Measurements from ENCODE around the gene CABP4. TPM values are rescaled to one million over a fixed set of nuclear protein-coding genes. Genes with fewer than 3 reads are reported as not detected.

Gene CABP4
- total RNA-seq, 2 experiments from 2014 or later, result 2.8 to 3.0 TPM

- H3K4me3 Mint-ChIP-seq, result no peak overlapping the region
- POLR2A ChIA-PET, result no interaction called here
- no peaks in the 10 kb centered on the region for H3K9me3 Mint-ChIP-seq
- DNase-seq (no peak), ATAC-seq (ENCODE audit: low read depth) (no peak)
- H3K27ac Mint-ChIP-seq, result no peak overlapping the region
- no peaks in the 10 kb centered on the region for H3K27me3 Mint-ChIP-seq
- peaks cover 19% of the 10 kb centered on the region for H3K36me3 Mint-ChIP-seq
- peaks cover 10% of the 10 kb centered on the region for H3K4me1 Mint-ChIP-seq
Observed at GRCh38 chr11:67497656-67498291, 42.6 kb downstream of the CABP4 start.

- Mint-ChIP-seq H3K27ac (no peak overlapping the region), H3K27me3 (no peaks in the 10 kb centered on the region), H3K36me3 (peaks cover 22% of the 10 kb centered on the region), H3K4me1 (peaks cover 16% of the 10 kb centered on the region), H3K4me3 (no peak overlapping the region), H3K9me3 (no peaks in the 10 kb centered on the region)
- POLR2A ChIA-PET, result interaction anchor here (0.6 kb wide), 1 partner anchor 90 kb away, joined by 3 read pairs; no protein-coding TSS in a partner anchor
- DNase-seq (no peak), ATAC-seq (ENCODE audit: low read depth) (no peak)
Observed at GRCh38 chr11:67498544-67498972, 43.4 kb downstream of the CABP4 start.

DNA sequence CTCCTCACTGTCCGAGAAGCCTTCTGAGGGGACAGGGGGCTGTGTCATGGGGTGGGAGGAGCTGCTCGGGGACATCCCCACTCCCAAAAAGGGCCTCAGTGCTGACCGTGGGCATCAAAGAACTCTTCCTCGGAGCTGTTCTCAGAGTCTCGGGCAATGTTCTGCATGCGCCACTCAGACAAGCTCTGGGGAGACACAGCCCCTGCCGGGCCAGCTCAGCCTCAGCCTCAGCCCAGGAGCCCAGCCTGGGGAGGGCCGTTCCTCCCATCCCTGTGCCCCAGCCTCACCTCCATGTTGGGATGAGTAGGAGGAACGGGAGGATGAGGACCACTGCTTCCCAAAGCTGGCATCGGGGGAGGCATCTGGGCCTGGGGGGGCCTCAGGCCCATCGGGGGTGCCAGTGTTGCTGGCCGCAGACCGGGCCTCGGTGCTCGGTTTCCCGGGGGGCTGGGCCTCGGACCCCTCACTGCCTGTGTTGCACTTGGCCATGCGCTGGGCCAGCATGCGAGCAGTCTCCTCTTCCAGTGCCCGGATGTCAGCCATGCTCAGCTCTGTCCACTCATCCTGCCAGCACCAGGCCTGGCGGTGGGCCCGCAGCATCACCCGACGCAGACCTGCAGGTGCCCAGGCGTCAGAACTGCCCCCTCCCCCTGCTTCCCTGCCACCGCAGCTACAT is 44.8 kb downstream of the CABP4 start:
- Mint-ChIP-seq H3K9me3 (no peaks in the 10 kb centered on the region), H3K4me3 (no peak overlapping the region), H3K27ac (no peak overlapping the region), H3K4me1 (peaks cover 17% of the 10 kb centered on the region), H3K27me3 (no peaks in the 10 kb centered on the region), H3K36me3 (peaks cover 22% of the 10 kb centered on the region)
- ATAC-seq (ENCODE audit: low read depth), result no peak
- DNase-seq, result no peak
- POLR2A ChIA-PET, result interaction anchor here (0.7 to 1.4 kb wide), 2 partner anchors 13 to 64 kb away, joined by 3 to 5 read pairs; no protein-coding TSS in a partner anchor

- H3K27ac Mint-ChIP-seq, result no peak overlapping the region
- DNase-seq (no peak), ATAC-seq (ENCODE audit: low read depth) (no peak)
- H3K27me3 Mint-ChIP-seq, result no peaks in the 10 kb centered on the region
- no peak overlapping the region for H3K4me3 Mint-ChIP-seq
- H3K9me3 Mint-ChIP-seq, result no peaks in the 10 kb centered on the region
- H3K4me1 Mint-ChIP-seq, result peaks cover 18% of the 10 kb centered on the region
- POLR2A ChIA-PET, result interaction anchor here (0.7 to 1.4 kb wide), 2 partner anchors 14 to 64 kb away, joined by 3 to 5 read pairs; no protein-coding TSS in a partner anchor
- H3K36me3 Mint-ChIP-seq, result peaks cover 22% of the 10 kb centered on the region
Observed at GRCh38 chr11:67500484-67500821, 45.3 kb downstream of the CABP4 start.

GRCh38 chr11:67500831-67501715 is 45.9 kb downstream of the CABP4 start:
- POLR2A ChIA-PET, result interaction anchor here (1.4 to 4.7 kb wide), 2 partner anchors 16 to 65 kb away, joined by 5 to 35 read pairs; partner anchors contain the start of gene AIP
- Mint-ChIP-seq H3K27ac (no peak overlapping the region), H3K36me3 (peaks cover 21% of the 10 kb centered on the region), H3K9me3 (no peaks in the 10 kb centered on the region), H3K27me3 (no peaks in the 10 kb centered on the region), H3K4me1 (peaks cover 21% of the 10 kb centered on the region), H3K4me3 (no peak overlapping the region)
- DNase-seq (no peak), ATAC-seq (ENCODE audit: low read depth) (no peak)

GRCh38 chr11:67501854-67502253 is 46.7 kb downstream of the CABP4 start:
- no peaks in the 10 kb centered on the region for H3K9me3 Mint-ChIP-seq
- ATAC-seq (ENCODE audit: low read depth) (no peak), DNase-seq (no peak)
- POLR2A ChIA-PET, result interaction anchor here (1.0 to 4.7 kb wide), 2 partner anchors 17 to 65 kb away, joined by 3 to 35 read pairs; partner anchors contain the start of genes AIP and PTPRCAP
- H3K4me1 Mint-ChIP-seq, result peaks cover 27% of the 10 kb centered on the region
- no peaks in the 10 kb centered on the region for H3K27me3 Mint-ChIP-seq
- H3K27ac Mint-ChIP-seq, result no peak overlapping the region
- H3K36me3 Mint-ChIP-seq, result peaks cover 23% of the 10 kb centered on the region
- H3K4me3 Mint-ChIP-seq, result no peak overlapping the region

DNA sequence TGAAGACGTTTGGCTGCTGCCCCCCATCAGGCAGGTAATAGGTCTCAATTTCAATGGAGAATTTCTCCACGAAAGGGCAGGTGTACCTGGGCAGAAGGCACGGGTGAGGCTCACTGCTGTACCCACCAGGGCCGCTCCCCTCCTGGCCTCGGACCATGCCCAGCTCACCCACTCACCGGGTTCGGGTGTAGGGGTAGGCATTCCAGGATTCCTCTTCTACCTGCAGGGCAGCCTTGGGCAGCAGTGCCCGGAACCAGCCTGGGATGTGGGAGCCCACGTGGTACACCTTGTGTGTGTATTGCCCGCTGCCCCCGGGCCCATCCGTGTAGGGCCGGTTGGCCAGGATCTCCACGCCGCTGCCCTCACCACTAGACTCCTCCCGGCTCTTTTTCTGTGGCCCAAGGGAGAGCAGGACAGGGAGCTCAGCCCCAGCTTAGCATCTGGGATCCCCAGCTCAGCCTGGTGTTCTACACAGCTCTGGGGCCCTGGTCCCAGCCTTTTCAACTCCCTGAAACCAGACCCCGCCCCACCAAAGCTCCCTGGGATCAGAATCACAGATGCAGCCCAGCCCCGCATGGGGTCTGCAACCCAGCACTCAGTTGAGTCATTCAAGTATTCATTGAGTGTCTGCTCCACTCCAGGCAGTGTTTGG is 47.3 kb downstream of the CABP4 start:
- Mint-ChIP-seq H3K36me3 (peaks cover 26% of the 10 kb centered on the region), H3K27ac (peak overlapping the region; percentile 68), H3K4me1 (peaks cover 32% of the 10 kb centered on the region), H3K9me3 (no peaks in the 10 kb centered on the region), H3K27me3 (no peaks in the 10 kb centered on the region), H3K4me3 (peak overlapping the region; percentile 70)
- ATAC-seq (ENCODE audit: low read depth), result no peak
- no peak for DNase-seq
- POLR2A ChIA-PET, result interaction anchor here (1.0 to 4.7 kb wide), 2 partner anchors 18 to 65 kb away, joined by 3 to 35 read pairs; partner anchors contain the start of genes AIP and PTPRCAP

DNA sequence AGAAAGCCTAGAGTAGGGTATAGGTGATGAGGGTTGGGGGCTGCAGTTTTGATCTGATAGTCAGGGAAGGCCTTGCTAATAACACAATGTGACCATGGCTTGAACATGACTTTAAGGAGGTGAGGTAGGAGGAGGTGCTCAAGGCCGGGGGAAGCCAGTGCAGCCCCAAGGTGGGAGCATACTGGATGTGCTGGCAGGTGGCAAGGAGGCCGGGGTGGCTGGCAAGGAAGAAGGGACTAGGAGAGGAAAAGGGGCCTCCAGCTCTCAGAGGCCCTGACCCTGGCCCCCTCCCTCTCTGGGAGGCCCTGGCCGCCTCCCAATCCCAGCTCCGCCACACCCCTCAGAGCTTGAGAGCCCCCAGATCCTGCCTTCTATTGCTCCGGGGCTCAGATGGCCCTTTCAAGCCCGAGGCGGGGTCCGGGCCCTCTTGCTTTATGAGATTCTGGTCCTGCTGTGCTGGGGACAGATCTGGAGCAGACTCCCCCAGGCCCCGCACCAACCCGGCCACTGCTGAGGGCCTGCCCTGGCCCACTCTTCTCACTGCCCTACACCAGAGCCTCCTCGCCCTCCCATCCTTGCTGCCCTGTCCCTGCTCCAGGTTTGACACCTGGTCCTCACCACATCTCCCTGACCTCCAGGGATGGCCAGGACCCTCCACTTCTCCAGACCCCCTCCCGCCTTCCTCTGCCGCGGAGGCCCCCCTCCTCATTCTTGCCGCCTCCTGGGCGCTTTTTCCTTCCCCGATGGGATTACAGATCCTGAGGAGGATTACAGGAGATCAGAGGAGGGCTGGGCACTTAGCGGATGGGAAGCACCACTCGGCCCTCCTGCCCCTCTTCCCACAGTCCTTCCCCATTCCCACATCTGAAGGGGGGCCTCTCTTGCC is 48.2 kb downstream of the CABP4 start:
- ATAC-seq (ENCODE audit: low read depth) (no peak), DNase-seq (no peak)
- POLR2A ChIA-PET, result interaction anchor here (4.7 kb wide), 1 partner anchor 18 kb away, joined by 35 read pairs; the partner anchor contains the start of gene AIP
- Mint-ChIP-seq H3K4me1 (peaks cover 32% of the 10 kb centered on the region), H3K27me3 (no peaks in the 10 kb centered on the region), H3K4me3 (peak overlapping the region; percentile 70), H3K27ac (peak overlapping the region; percentile 68), H3K36me3 (peaks cover 26% of the 10 kb centered on the region), H3K9me3 (no peaks in the 10 kb centered on the region)

DNA sequence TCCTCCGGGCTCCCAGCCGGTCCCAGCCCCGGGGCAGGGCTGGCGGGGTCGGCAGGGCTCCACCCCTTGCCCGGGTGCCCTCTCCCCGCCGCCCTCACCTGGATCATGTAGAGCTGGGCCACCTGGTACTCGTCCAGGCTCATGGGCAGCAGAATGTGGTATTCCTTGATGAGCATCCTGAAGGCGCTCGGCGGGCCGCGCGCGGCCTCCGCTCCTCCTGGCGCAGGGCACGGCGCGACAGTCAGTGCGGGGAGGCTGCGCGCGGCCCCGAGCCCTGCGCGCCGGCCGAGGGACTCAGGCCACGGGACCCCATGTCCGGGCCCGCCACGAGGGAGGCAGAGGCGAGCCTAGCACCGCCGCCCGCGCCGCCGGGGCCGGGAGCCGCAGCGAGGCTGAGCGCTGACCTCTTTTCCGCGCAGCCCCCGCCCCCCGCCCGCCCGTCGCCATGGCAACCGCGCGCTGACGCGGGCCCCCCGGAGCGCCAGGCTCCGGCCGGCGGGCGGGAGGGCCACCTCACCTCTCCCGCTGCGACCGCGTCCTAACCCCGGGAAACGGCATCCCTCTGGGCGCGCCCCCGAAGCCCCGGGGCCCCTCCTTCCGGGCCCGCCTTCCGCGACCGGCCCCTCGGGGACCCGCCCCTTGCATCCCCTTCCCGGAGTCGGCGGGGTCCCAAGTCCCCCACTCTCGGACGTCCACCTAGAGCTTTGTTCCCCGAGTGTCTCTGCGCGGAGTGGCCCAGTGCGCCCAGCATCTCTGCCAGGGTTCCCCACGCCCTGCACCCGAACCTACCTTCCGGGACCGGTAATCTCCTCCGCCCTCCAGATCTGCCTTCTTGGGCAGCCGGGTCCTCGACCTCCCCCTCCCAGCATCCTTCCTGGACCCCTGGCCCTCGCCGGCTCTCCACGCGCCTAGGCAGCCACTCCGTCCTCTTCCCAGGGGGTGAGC is 49.1 kb downstream of the CABP4 start:
- ATAC-seq (ENCODE audit: low read depth) (no peak), DNase-seq (peak; percentile 71)
- no peaks in the 10 kb centered on the region for H3K9me3 Mint-ChIP-seq
- POLR2A ChIA-PET, result interaction anchor here (0.6 to 4.7 kb wide), 9 partner anchors 12 to 264 kb away, joined by 4 to 39 read pairs (median 9); partner anchors contain the start of genes AIP, POLD4, PPP1CA and PTPRCAP
- H3K36me3 Mint-ChIP-seq, result peaks cover 26% of the 10 kb centered on the region
- H3K27ac Mint-ChIP-seq, result peak overlapping the region; percentile 81
- peak overlapping the region; percentile 93 for H3K4me3 Mint-ChIP-seq
- H3K27me3 Mint-ChIP-seq, result no peaks in the 10 kb centered on the region
- H3K4me1 Mint-ChIP-seq, result peaks cover 37% of the 10 kb centered on the region

DNA sequence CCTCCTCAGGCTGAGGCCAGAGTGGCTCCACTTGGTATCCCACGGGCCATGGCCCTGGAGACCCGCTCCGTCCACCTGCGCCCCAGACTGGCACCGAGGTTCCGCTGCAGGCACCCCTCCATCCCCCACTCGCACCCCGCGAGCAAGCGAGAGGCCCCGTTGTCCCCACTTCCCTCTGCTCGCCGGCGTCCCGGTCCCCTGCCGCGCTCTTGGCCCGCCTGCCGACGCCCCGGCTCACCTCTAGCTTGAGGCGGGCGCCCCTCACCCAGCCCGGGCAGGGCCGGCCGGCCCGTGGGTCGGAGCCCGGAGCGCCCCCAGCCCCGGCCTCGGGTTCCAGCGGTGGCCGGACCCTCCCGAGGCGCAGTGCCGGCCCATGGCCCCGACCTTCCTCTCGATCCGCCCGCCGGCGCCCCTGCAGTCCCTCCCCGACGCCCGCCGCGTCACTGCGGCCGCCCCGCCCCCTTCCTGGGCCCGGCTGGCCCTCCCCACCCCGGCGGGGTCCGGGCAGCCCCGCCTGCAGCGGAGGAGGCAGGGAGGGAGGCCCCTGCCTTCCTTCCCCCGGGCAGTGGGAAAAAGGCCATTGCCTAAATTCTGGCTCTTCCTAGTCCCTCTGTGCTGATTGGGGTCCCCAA is 49.9 kb downstream of the CABP4 start, which contains the start of gene PITPNM1:
TSS of gene PITPNM1 (minus strand) at position 414 of the 632 bp plus-strand sequence. CDS start 1,183 bp downstream, outside the sequence.
- peak; percentile 9 for ATAC-seq (ENCODE audit: low read depth)
- Mint-ChIP-seq H3K36me3 (peaks cover 22% of the 10 kb centered on the region), H3K9me3 (no peaks in the 10 kb centered on the region), H3K4me1 (peaks cover 40% of the 10 kb centered on the region), H3K27me3 (peaks cover 4% of the 10 kb centered on the region), H3K27ac (peak within 1 kb of the TSS; percentile 94), H3K4me3 (peak within 1 kb of the TSS; percentile 93)
- peak; percentile 91 for DNase-seq
- POLR2A ChIA-PET, result interaction anchor here (0.8 to 4.7 kb wide), 14 partner anchors 13 to 265 kb away, joined by 3 to 39 read pairs (median 5); partner anchors contain the start of genes AIP, PPP1CA, PTPRCAP and TBC1D10C

Data from activated naive CD8-positive, alpha-beta T cell treated with anti-CD3 and anti-CD28 coated beads, Interleukin-2, amount 10 ng/mL, durations not matched to agents 7 days and 5 days (primary cell).